Measurements from ENCODE around the gene SCYL3. TPM values are rescaled to one million over a fixed set of nuclear protein-coding genes. Genes with fewer than 3 reads are reported as not detected.

Gene SCYL3
- total RNA-seq, 2 donors from 2014 or later = 7.4 to 11.2 TPM

GRCh38 chr1:169849346-169850022 lies 44.2 kb downstream of the SCYL3 start:
- ATAC-seq (no peak), DNase-seq (no peak)
- H3K4me1 Mint-ChIP-seq = peaks cover 8% of the 10 kb centered on the region
- peaks cover 10% of the 10 kb centered on the region for H3K36me3 Mint-ChIP-seq (ENCODE audit: low read depth)
- no peak overlapping the region for H3K27ac Mint-ChIP-seq
- no peaks in the 10 kb centered on the region for H3K27me3 Mint-ChIP-seq
- H3K9me3 ChIP-seq (ENCODE audit: control insufficient read depth, low read length, poor library complexity, severe bottlenecking) = no peaks in the 10 kb centered on the region
- no peak overlapping the region for H3K4me3 Mint-ChIP-seq

GRCh38 chr1:169848456-169848855 lies 45.2 kb downstream of the SCYL3 start:
- H3K4me1 Mint-ChIP-seq = peaks cover 5% of the 10 kb centered on the region
- peaks cover 8% of the 10 kb centered on the region for H3K36me3 Mint-ChIP-seq (ENCODE audit: low read depth)
- H3K27me3 Mint-ChIP-seq = no peaks in the 10 kb centered on the region
- H3K9me3 ChIP-seq (ENCODE audit: control insufficient read depth, low read length, poor library complexity, severe bottlenecking) = peaks cover 2% of the 10 kb centered on the region
- H3K4me3 Mint-ChIP-seq = no peak overlapping the region
- ATAC-seq = no peak
- no peak for DNase-seq
- H3K27ac Mint-ChIP-seq = no peak overlapping the region

GRCh38 chr1:169844941-169845608 lies 48.6 kb downstream of the SCYL3 start:
- ATAC-seq = no peak
- no peak overlapping the region for H3K27ac Mint-ChIP-seq

GRCh38 chr1:169838942-169839341 lies 54.8 kb downstream of the SCYL3 start:
- no peak for ATAC-seq

More at GRCh38 chr1:169844941-169845608, 48.6 kb downstream of the SCYL3 start:
- peaks cover 2% of the 10 kb centered on the region for H3K9me3 ChIP-seq (ENCODE audit: control insufficient read depth, low read length, poor library complexity, severe bottlenecking)
- Mint-ChIP-seq H3K4me1 (peaks cover 3% of the 10 kb centered on the region), H3K27me3 (no peaks in the 10 kb centered on the region), H3K4me3 (no peak overlapping the region), H3K36me3 (ENCODE audit: low read depth) (peaks cover 8% of the 10 kb centered on the region)
- no peak for DNase-seq

GRCh38 chr1:169836198-169836597 lies 57.5 kb downstream of the SCYL3 start:
- Mint-ChIP-seq H3K4me3 (no peak overlapping the region), H3K27ac (no peak overlapping the region), H3K4me1 (peaks cover 2% of the 10 kb centered on the region), H3K27me3 (no peaks in the 10 kb centered on the region), H3K36me3 (ENCODE audit: low read depth) (no peaks in the 10 kb centered on the region)
- H3K9me3 ChIP-seq (ENCODE audit: control insufficient read depth, low read length, poor library complexity, severe bottlenecking) = no peaks in the 10 kb centered on the region
- DNase-seq (no peak), ATAC-seq (no peak)

More at GRCh38 chr1:169838942-169839341, 54.8 kb downstream of the SCYL3 start:
- H3K9me3 ChIP-seq (ENCODE audit: control insufficient read depth, low read length, poor library complexity, severe bottlenecking) = peaks cover 2% of the 10 kb centered on the region
- no peak for DNase-seq
- Mint-ChIP-seq H3K4me3 (no peak overlapping the region), H3K27ac (no peak overlapping the region), H3K4me1 (peaks cover 2% of the 10 kb centered on the region), H3K36me3 (ENCODE audit: low read depth) (no peaks in the 10 kb centered on the region), H3K27me3 (no peaks in the 10 kb centered on the region)

GRCh38 chr1:169835647-169836046 lies 58.0 kb downstream of the SCYL3 start:
- no peak overlapping the region for H3K27ac Mint-ChIP-seq
- no peaks in the 10 kb centered on the region for H3K36me3 Mint-ChIP-seq (ENCODE audit: low read depth)
- no peak for DNase-seq
- H3K27me3 Mint-ChIP-seq = no peaks in the 10 kb centered on the region
- H3K4me3 Mint-ChIP-seq = no peak overlapping the region
- no peaks in the 10 kb centered on the region for H3K9me3 ChIP-seq (ENCODE audit: control insufficient read depth, low read length, poor library complexity, severe bottlenecking)
- ATAC-seq = no peak
- peaks cover 2% of the 10 kb centered on the region for H3K4me1 Mint-ChIP-seq

- Mint-ChIP-seq H3K4me3 (no peak overlapping the region), H3K4me1 (peaks cover 2% of the 10 kb centered on the region), H3K27me3 (no peaks in the 10 kb centered on the region), H3K27ac (no peak overlapping the region), H3K36me3 (ENCODE audit: low read depth) (no peaks in the 10 kb centered on the region)
- no peaks in the 10 kb centered on the region for H3K9me3 ChIP-seq (ENCODE audit: control insufficient read depth, low read length, poor library complexity, severe bottlenecking)
- DNase-seq (no peak), ATAC-seq (no peak)
These were observed 58.8 kb downstream of the SCYL3 start for GRCh38 chr1:169834869-169835268.

GRCh38 chr1:169833179-169833901 lies 60.4 kb downstream of the SCYL3 start:
- ATAC-seq (no peak), DNase-seq (no peak)
- Mint-ChIP-seq H3K36me3 (ENCODE audit: low read depth) (peaks cover 1% of the 10 kb centered on the region), H3K4me1 (peaks cover 2% of the 10 kb centered on the region), H3K27ac (no peak overlapping the region), H3K4me3 (no peak overlapping the region), H3K27me3 (no peaks in the 10 kb centered on the region)
- no peaks in the 10 kb centered on the region for H3K9me3 ChIP-seq (ENCODE audit: control insufficient read depth, low read length, poor library complexity, severe bottlenecking)

GRCh38 chr1:169829671-169830070 lies 64.0 kb downstream of the SCYL3 start:
- H3K27me3 Mint-ChIP-seq = no peaks in the 10 kb centered on the region
- H3K4me1 Mint-ChIP-seq = peaks cover 2% of the 10 kb centered on the region
- ATAC-seq (no peak), DNase-seq (no peak)
- H3K9me3 ChIP-seq (ENCODE audit: control insufficient read depth, low read length, poor library complexity, severe bottlenecking) = no peaks in the 10 kb centered on the region
- H3K4me3 Mint-ChIP-seq = no peak overlapping the region
- H3K36me3 Mint-ChIP-seq (ENCODE audit: low read depth) = peaks cover 4% of the 10 kb centered on the region
- peak overlapping the region; percentile 49 for H3K27ac Mint-ChIP-seq

- ATAC-seq (no peak), DNase-seq (no peak)
- H3K9me3 ChIP-seq (ENCODE audit: control insufficient read depth, low read length, poor library complexity, severe bottlenecking) = no peaks in the 10 kb centered on the region
- H3K4me1 Mint-ChIP-seq = peaks cover 2% of the 10 kb centered on the region
- H3K27ac Mint-ChIP-seq = no peak overlapping the region
- H3K36me3 Mint-ChIP-seq (ENCODE audit: low read depth) = peaks cover 10% of the 10 kb centered on the region
- H3K4me3 Mint-ChIP-seq = no peak overlapping the region
- H3K27me3 Mint-ChIP-seq = no peaks in the 10 kb centered on the region
These were observed 69.5 kb downstream of the SCYL3 start for GRCh38 chr1:169824153-169824552.

- no peak overlapping the region for H3K4me3 Mint-ChIP-seq
- ATAC-seq (no peak), DNase-seq (no peak)
- no peaks in the 10 kb centered on the region for H3K27me3 Mint-ChIP-seq
- peaks cover 7% of the 10 kb centered on the region for H3K36me3 Mint-ChIP-seq (ENCODE audit: low read depth)
- H3K4me1 Mint-ChIP-seq = peaks cover 2% of the 10 kb centered on the region
- H3K27ac Mint-ChIP-seq = no peak overlapping the region
- no peaks in the 10 kb centered on the region for H3K9me3 ChIP-seq (ENCODE audit: control insufficient read depth, low read length, poor library complexity, severe bottlenecking)
These were observed 72.2 kb downstream of the SCYL3 start for GRCh38 chr1:169821500-169821899.

- Mint-ChIP-seq H3K27ac (no peak overlapping the region), H3K27me3 (no peaks in the 10 kb centered on the region), H3K4me1 (no peaks in the 10 kb centered on the region), H3K36me3 (ENCODE audit: low read depth) (peaks cover 2% of the 10 kb centered on the region), H3K4me3 (no peak overlapping the region)
- H3K9me3 ChIP-seq (ENCODE audit: control insufficient read depth, low read length, poor library complexity, severe bottlenecking) = no peaks in the 10 kb centered on the region
- DNase-seq = no peak
- ATAC-seq = no peak
These were observed 77.1 kb downstream of the SCYL3 start for GRCh38 chr1:169816617-169817016.

- no peak overlapping the region for H3K4me3 Mint-ChIP-seq
- no peak overlapping the region for H3K27ac Mint-ChIP-seq
- ATAC-seq = no peak
- no peak for DNase-seq
- H3K9me3 ChIP-seq (ENCODE audit: control insufficient read depth, low read length, poor library complexity, severe bottlenecking) = no peaks in the 10 kb centered on the region
- no peaks in the 10 kb centered on the region for H3K27me3 Mint-ChIP-seq
- H3K4me1 Mint-ChIP-seq = peaks cover under 1% of the 10 kb centered on the region
- H3K36me3 Mint-ChIP-seq (ENCODE audit: low read depth) = peaks cover 2% of the 10 kb centered on the region
These were observed 79.4 kb downstream of the SCYL3 start for GRCh38 chr1:169814265-169814664.

Data from T-helper 17 cell (primary cell).